Hepatocyte (in vitro differentiated cells): ENCODE results near the gene SPATA6L.

Experiments used
- CTCF ChIP-seq: fragments of 200-600 bp; sonication (generic); IDR thresholded peaks from 2 replicates; pipeline ENCODE4 v1.5.1; 2016; ENCODE audit warnings: antibody characterized with exemption, mild to moderate bottlenecking; ENCODE audit not compliant: poor library complexity
- EZH2 ChIP-seq: fragments of 200-600 bp; sonication (generic); IDR thresholded peaks from 2 replicates; pipeline ENCODE4 v1.6.1; 2016; ENCODE audit warnings: antibody characterized with exemption, mild to moderate bottlenecking, borderline replicate concordance
- EZH2phosphoT487 ChIP-seq: fragments of 200-600 bp; sonication (generic); IDR thresholded peaks from one replicate; pipeline ENCODE4 v1.6.1; 2018; ENCODE audit warnings: antibody characterized with exemption, mild to moderate bottlenecking, low read depth, moderate library complexity; ENCODE audit not compliant: unreplicated experiment, severe bottlenecking

GRCh38 chr9:4600368-4600767 is 65.9 kb downstream of the SPATA6L start:
- TF ChIP-seq EZH2, result no peak
- TF ChIP-seq CTCF, result no peak
- TF ChIP-seq EZH2phosphoT487, result no peak
